GM20000 (cell line): ENCODE data around the gene NLGN4X.

Source experiments
- DNase-seq: peaks from one replicate; pipeline ENCODE4 v3.0.0; 2012; ENCODE audit warnings: low spot score
- CTCF ChIP-seq: IDR thresholded peaks from 2 replicates; pipeline ENCODE4 v1.5.1; 2012; ENCODE audit warnings: mild to moderate bottlenecking, control low read depth; ENCODE audit errors: extremely low read depth, missing control alignments

The NLGN4X gene

GRCh38 chrX:5998456-5998855 lies 230.2 kb downstream of the NLGN4X start:
- TF ChIP-seq CTCF: no peak

GRCh38 chrX:5991393-5991792 lies 237.3 kb downstream of the NLGN4X start:
- TF ChIP-seq CTCF: no peak
- no peak for DNase-seq

More at GRCh38 chrX:5998456-5998855, 230.2 kb downstream of the NLGN4X start:
- no peak for DNase-seq

GRCh38 chrX:5979338-5979737 lies 249.3 kb downstream of the NLGN4X start:
- TF ChIP-seq CTCF: no peak
- DNase-seq: no peak

GRCh38 chrX:5976332-5976731 lies 252.3 kb downstream of the NLGN4X start:
- no peak for DNase-seq
- TF ChIP-seq CTCF: no peak

GRCh38 chrX:5971300-5971699 lies 257.4 kb downstream of the NLGN4X start:
- TF ChIP-seq CTCF: no peak
- no peak for DNase-seq

- DNase-seq: no peak
- no peak for TF ChIP-seq CTCF
These were observed 263.3 kb downstream of the NLGN4X start for GRCh38 chrX:5965406-5965805.

GRCh38 chrX:5959286-5959685 lies 269.4 kb downstream of the NLGN4X start:
- no peak for TF ChIP-seq CTCF
- DNase-seq: no peak
